T-helper 2 cell treated with Interferon-gamma antibody and Interleukin-4, amounts not matched to agents 5 μg/mL and 100 μg/mL, for 36 hours (primary cell): ENCODE measurements around the gene CDC25B.
"Not testable (repeated sequence)": the region's sequence is repeated elsewhere in the genome, so short reads cannot be mapped to it uniquely, and the experiment has no call there.

Source experiments
- DNase-seq: peaks from one replicate; pipeline ENCODE4 v3.0.0; 2021; ENCODE audit warnings: low spot score
- H3K27ac Mint-ChIP-seq: one replicate; pipeline ENCODE4 v1.8.0; 2021; ENCODE audit warnings: mild to moderate bottlenecking, mixed read lengths
- H3K27me3 Mint-ChIP-seq: one replicate; pipeline ENCODE4 v1.8.0; 2021; ENCODE audit warnings: low read depth, mixed read lengths
- H3K36me3 Mint-ChIP-seq: one replicate; pipeline ENCODE4 v1.8.0; 2021; ENCODE audit warnings: low read depth, mixed read lengths
- H3K4me1 Mint-ChIP-seq: one replicate; pipeline ENCODE4 v1.8.0; 2021; ENCODE audit warnings: low read depth, mixed read lengths
- H3K4me3 Mint-ChIP-seq: one replicate; pipeline ENCODE4 v1.8.0; 2022; ENCODE audit warnings: mild to moderate bottlenecking, moderate library complexity, mixed read lengths
- H3K9me3 Mint-ChIP-seq: one replicate; pipeline ENCODE4 v1.8.0; 2021; ENCODE audit warnings: mixed read lengths

Gene CDC25B

GRCh38 chr20:3785240-3786125 is 10.6 kb upstream of the CDC25B start:
- no peaks in the 10 kb centered on the region for H3K9me3 Mint-ChIP-seq
- peak overlapping the region; percentile 6 for H3K27ac Mint-ChIP-seq
- DNase-seq: no peak
- peaks cover 2% of the 10 kb centered on the region for H3K27me3 Mint-ChIP-seq
- peak overlapping the region; percentile 65 for H3K4me3 Mint-ChIP-seq
- peaks cover 37% of the 10 kb centered on the region for H3K4me1 Mint-ChIP-seq
- H3K36me3 Mint-ChIP-seq: peaks cover 12% of the 10 kb centered on the region

GRCh38 chr20:3786126-3786484 is 10.0 kb upstream of the CDC25B start:
- Mint-ChIP-seq H3K27me3 (no peaks in the 10 kb centered on the region), H3K4me1 (peaks cover 32% of the 10 kb centered on the region), H3K36me3 (peaks cover 12% of the 10 kb centered on the region), H3K27ac (peak overlapping the region; percentile 75), H3K9me3 (no peaks in the 10 kb centered on the region), H3K4me3 (peak overlapping the region; percentile 79)
- DNase-seq: peak; percentile 27

GRCh38 chr20:3786665-3787323 is 9.3 kb upstream of the CDC25B start, which contains the start of gene CENPB:
CENPB (minus strand) TSS chr20:3786740; CDS start chr20:3786483, 257 bp downstream.
- peak; percentile 92 for DNase-seq
- H3K27ac Mint-ChIP-seq: peak within 1 kb of the TSS; percentile 75
- peaks cover 12% of the 10 kb centered on the region for H3K36me3 Mint-ChIP-seq
- peaks cover 26% of the 10 kb centered on the region for H3K4me1 Mint-ChIP-seq
- H3K4me3 Mint-ChIP-seq: peak within 1 kb of the TSS; percentile 79
- H3K9me3 Mint-ChIP-seq: no peaks in the 10 kb centered on the region
- no peaks in the 10 kb centered on the region for H3K27me3 Mint-ChIP-seq

- no peak for DNase-seq
- Mint-ChIP-seq H3K9me3 (no peaks in the 10 kb centered on the region), H3K27me3 (no peaks in the 10 kb centered on the region), H3K36me3 (peaks cover 12% of the 10 kb centered on the region), H3K4me3 (peak overlapping the region; percentile 74), H3K27ac (peak overlapping the region; percentile 55), H3K4me1 (peaks cover 26% of the 10 kb centered on the region)
These were observed 8.6 kb upstream of the CDC25B start for GRCh38 chr20:3787324-3788014.

GRCh38 chr20:3788685-3789155 is 7.4 kb upstream of the CDC25B start:
- Mint-ChIP-seq H3K27me3 (no peaks in the 10 kb centered on the region), H3K4me3 (peak overlapping the region; percentile 65), H3K27ac (peak overlapping the region; percentile 27), H3K4me1 (peaks cover 21% of the 10 kb centered on the region), H3K9me3 (no peaks in the 10 kb centered on the region), H3K36me3 (peaks cover 7% of the 10 kb centered on the region)
- DNase-seq: no peak

GRCh38 chr20:3789201-3789600 is 6.9 kb upstream of the CDC25B start:
- H3K27me3 Mint-ChIP-seq, H3K9me3 Mint-ChIP-seq, DNase-seq, H3K36me3 Mint-ChIP-seq, H3K27ac Mint-ChIP-seq: not testable (repeated sequence)
- H3K4me1 Mint-ChIP-seq: peaks cover 20% of the 10 kb centered on the region
- H3K4me3 Mint-ChIP-seq: peak overlapping the region; percentile 65

- H3K27ac Mint-ChIP-seq, H3K9me3 Mint-ChIP-seq, H3K27me3 Mint-ChIP-seq, H3K4me3 Mint-ChIP-seq, DNase-seq: not testable (repeated sequence)
- H3K4me1 Mint-ChIP-seq: peaks cover 21% of the 10 kb centered on the region
- H3K36me3 Mint-ChIP-seq: peaks cover 34% of the 10 kb centered on the region
These were observed 1.9 kb upstream of the CDC25B start for GRCh38 chr20:3794168-3794567.

GRCh38 chr20:3794701-3795420 is 1.2 kb upstream of the CDC25B start:
- H3K4me1 Mint-ChIP-seq: peaks cover 25% of the 10 kb centered on the region
- peaks cover 40% of the 10 kb centered on the region for H3K36me3 Mint-ChIP-seq
- no peak for DNase-seq
- no peaks in the 10 kb centered on the region for H3K27me3 Mint-ChIP-seq
- H3K27ac Mint-ChIP-seq: peak overlapping the region; percentile 94
- H3K4me3 Mint-ChIP-seq: peak overlapping the region; percentile 92
- H3K9me3 Mint-ChIP-seq: no peaks in the 10 kb centered on the region

GRCh38 chr20:3796477-3797225 is 541 bp downstream of the CDC25B start:
- H3K9me3 Mint-ChIP-seq: no peaks in the 10 kb centered on the region
- no peak for DNase-seq
- H3K4me3 Mint-ChIP-seq: peak overlapping the region; percentile 95
- peaks cover 30% of the 10 kb centered on the region for H3K4me1 Mint-ChIP-seq
- H3K27me3 Mint-ChIP-seq: no peaks in the 10 kb centered on the region
- H3K36me3 Mint-ChIP-seq: peaks cover 56% of the 10 kb centered on the region
- peak overlapping the region; percentile 90 for H3K27ac Mint-ChIP-seq

GRCh38 chr20:3797226-3797545 is 1.1 kb downstream of the CDC25B start:
- Mint-ChIP-seq H3K4me1 (peaks cover 30% of the 10 kb centered on the region), H3K9me3 (no peaks in the 10 kb centered on the region), H3K36me3 (peaks cover 61% of the 10 kb centered on the region)

GRCh38 chr20:3797592-3798372 is 1.7 kb downstream of the CDC25B start:
- Mint-ChIP-seq H3K36me3 (peaks cover 66% of the 10 kb centered on the region), H3K27ac (peak overlapping the region; percentile 90), H3K4me3 (peak overlapping the region; percentile 95), H3K9me3 (no peaks in the 10 kb centered on the region), H3K27me3 (no peaks in the 10 kb centered on the region), H3K4me1 (peaks cover 35% of the 10 kb centered on the region)
- DNase-seq: peak; percentile 54

More at GRCh38 chr20:3797226-3797545, 1.1 kb downstream of the CDC25B start:
- H3K27ac Mint-ChIP-seq: peak overlapping the region; percentile 90
- no peaks in the 10 kb centered on the region for H3K27me3 Mint-ChIP-seq
- no peak for DNase-seq
- peak overlapping the region; percentile 95 for H3K4me3 Mint-ChIP-seq

- Mint-ChIP-seq H3K36me3 (peaks cover 72% of the 10 kb centered on the region), H3K27ac (peak overlapping the region; percentile 90), H3K4me1 (peaks cover 37% of the 10 kb centered on the region), H3K9me3 (no peaks in the 10 kb centered on the region), H3K27me3 (no peaks in the 10 kb centered on the region), H3K4me3 (peak overlapping the region; percentile 95)
- DNase-seq: no peak
These were observed 2.3 kb downstream of the CDC25B start for GRCh38 chr20:3798373-3798768.
